Left hindlimb (tissue), 1 donor: Measurements from ENCODE around the gene OR8K3.

Experiments used
- DNase-seq: peaks from one replicate; pipeline ENCODE4 v3.0.0-alpha.2; 2018

OR8K3 gene

GRCh38 chr11:56314844-56315243, at the start of gene OR8K3:
OR8K3 (plus strand) TSS chr11:56315144; CDS start chr11:56318307, 3,163 bp downstream.
- DNase-seq: no peak

GRCh38 chr11:56271092-56271491, 43.9 kb upstream of the OR8K3 start:
- no peak for DNase-seq

DNA sequence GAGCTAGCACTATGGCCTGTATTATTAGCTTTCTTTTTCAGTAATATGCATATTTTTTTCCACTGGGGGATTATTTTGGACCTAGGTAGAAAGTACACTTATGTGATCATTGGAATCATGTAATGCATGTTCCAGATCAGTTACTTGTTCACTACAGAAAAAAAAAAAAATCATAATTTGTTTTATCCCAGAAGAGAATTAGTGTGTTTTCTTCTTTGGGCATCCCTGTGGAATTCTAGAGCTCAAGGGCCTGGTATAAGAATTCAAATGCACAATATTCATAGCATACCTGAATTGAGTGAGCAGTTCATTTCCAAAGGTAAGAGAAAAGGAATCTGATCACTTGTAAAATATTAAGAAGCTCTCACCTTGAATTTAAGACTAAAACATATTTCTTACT, 41.1 kb upstream of the OR8K3 start, which contains the start of gene OR5T1:
Gene OR5T1, plus strand, starts transcription at position 301 of the 400 bp plus-strand sequence. CDS start 1,485 bp downstream, outside the sequence.
- no peak for DNase-seq

DNA sequence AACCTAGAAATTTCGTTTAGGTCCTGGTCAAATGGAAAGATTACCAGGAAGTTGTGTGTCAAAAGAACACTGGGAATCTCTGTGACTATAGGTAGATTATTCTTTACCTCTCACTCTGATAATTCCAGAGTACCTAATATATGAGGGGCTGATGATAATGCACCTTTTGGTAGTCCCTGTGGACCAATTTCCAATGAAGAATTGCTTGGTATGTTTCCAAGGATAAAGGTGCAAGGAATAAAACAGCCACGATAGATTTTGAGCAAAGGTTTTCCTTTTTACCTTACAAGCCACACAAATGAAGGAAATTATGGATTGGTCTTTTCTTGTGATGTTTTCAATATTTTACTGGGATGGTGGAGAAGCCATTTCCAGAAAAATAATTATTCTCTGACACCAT, 22.8 kb upstream of the OR8K3 start, which contains the start of gene OR8H1:
Gene OR8H1, minus strand, starts transcription at position 101 of the 400 bp plus-strand sequence. CDS start 1,192 bp downstream, outside the sequence.
- DNase-seq: no peak

GRCh38 chr11:56296898-56297297, 18.0 kb upstream of the OR8K3 start:
- no peak for DNase-seq

DNA sequence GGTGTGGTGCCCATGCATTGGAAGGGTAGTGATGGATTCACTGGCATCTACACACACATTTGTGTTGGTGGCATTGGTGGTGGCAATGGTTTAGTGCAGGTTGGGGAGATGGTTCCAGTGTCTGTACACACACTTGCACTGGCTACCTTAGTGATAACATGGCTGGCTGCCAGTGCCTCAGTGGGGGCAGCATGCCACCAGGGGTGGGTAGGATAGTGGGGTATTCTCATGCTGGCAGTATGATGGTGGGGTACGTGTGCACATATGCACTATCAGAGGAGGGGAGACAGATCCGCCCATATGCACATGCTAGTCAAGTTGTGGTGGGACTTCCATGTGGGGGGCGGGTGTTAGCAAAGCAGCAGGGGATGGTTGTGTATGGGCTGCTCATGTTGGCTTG, 7.1 kb upstream of the OR8K3 start:
- no peak for DNase-seq

DNA sequence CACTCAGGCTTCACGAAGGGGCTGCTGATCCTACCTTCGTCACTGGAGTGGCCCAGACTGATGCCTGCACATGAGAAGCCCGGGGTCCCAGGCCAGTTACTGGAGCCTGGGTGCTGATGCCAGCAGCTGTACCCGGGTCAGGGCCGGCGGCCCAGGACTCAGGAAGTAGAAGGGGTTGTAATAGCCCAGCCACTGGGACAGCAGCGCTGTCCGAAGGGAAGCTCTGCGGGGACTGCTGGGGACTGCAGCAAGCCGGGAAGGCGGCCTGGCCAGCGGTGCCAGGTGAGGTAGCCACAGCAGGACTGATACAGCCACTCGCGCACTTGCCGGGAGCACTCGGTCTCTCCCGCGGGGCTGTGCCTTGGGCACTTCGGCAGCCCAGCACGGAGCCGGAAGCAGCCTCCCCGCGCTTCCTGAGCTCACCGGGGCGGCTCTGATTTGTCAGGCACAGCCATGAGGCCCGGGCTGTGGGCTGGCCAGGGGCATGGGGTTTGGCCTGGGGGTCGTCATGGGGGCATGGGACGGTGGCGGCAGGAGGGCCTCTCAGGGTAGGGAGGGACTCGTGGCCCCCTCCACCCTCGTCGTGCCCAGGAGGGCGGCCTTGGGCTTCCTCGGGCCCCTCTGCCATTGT, 17.0 kb downstream of the OR8K3 start:
- no peak for DNase-seq

DNA sequence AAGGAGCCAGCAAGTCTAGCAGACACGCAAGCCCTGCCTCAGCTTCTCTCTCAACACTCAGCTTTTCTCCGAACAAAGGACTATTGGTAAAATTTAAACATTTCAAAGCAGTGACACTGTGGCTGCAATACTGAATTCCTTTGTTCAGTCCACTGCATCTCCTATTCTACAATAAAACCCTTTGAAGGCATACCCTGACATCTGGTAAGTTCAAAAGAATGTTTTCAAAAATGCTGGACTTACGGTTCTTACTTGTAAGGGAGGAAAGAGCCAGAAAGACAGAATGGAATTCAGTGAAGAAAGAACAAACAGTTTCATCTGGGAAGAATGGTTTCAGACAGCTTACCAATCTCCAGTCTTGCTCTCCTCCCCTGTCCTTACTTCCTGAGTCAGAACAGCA, 18.2 kb downstream of the OR8K3 start:
- no peak for DNase-seq

DNA sequence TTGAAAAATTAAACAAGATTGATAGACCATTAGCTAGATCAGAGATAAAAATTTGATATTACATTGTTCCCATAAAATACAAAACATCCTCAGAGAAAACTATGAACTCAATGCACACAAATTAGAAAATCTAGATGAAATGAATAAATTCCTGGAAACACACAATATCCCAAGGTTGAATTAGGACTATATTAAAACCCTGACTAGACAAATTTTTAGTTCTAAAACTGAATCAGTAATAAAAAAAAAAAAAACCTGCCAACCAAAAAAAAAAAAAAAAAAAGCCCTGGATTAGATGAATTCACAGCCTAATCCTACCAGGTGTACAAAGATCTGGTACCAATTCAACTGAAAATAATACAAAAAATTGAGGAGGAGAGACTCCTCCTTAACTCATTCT, 25.3 kb downstream of the OR8K3 start:
- DNase-seq: no peak

GRCh38 chr11:56345739-56346138, 30.8 kb downstream of the OR8K3 start, which contains the start of gene OR8K1:
OR8K1 (plus strand) TSS chr11:56346039; CDS start chr11:56346039, 0 bp downstream.
- DNase-seq: no peak

DNA sequence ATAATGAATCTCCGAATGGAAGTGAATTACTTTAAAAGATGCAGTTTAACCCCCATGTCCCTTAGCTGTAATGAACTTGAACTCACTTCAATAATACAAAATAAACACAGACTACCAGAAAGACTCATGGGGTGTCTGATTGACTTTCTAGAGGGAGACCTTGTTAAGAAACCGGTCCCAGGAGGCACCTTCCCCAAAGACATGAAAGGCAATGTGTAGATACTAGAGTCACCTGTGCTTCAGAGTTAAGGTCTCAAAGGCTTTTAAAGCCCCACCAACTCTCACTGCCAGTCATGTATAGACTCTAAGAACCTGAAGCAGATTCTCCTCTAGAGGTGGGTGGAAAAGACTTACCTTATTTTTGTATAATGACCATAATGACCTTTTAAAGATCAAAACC, 39.0 kb downstream of the OR8K3 start, which contains the start of gene OR8J1:
Gene OR8J1, plus strand, starts transcription at position 301 of the 400 bp plus-strand sequence. CDS start 5,956 bp downstream, outside the sequence.
- no peak for DNase-seq
